Inflammatory macrophage treated with lipopolysaccharide for 1 hour (primary cell): ENCODE results near the gene STEAP2.

Experiments
- DNase-seq, 2 donors: peaks; one replicate each; pipeline ENCODE4 v3.0.0-alpha.2; 2020 to 2022

STEAP2 gene

DNA sequence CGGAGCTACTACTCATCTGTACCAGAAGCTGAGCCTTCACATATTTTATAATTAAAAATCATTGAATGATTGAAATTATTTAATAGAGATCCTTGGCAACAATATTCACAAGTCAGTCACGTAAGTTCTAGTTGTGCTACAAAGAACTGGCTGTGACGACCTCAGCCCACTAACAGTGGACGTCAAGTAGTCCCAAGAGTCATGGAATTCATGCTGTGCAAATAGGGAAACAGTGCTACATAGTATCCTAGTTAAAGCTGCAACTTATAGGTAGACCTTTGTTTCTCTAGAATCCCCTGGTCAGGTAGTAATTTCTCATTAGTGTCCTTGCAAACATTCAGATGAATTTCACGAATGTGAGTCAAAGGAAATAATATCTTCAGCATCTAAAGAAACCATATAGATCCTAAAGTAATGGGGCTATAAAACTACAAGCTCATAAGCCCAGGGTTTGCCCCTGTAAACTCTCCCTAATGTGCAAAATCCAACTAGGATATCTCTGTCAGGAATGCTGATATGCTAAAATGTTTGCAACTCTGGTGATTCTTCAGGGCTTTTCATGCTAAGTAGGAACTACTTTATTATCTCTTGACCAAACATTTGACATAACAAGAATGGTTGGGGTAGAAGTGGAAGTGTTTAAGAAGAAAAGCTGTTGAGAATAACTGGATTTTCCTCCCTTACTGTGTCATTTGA lies 64.6 kb downstream of the STEAP2 start:
- DNase-seq: no peak
